ENCODE measurements around the gene SLC34A2.

GRCh38 chr4:25658777-25659176, 3.1 kb downstream of the SLC34A2 start:
- TF ChIP-seq, protein P1, sequence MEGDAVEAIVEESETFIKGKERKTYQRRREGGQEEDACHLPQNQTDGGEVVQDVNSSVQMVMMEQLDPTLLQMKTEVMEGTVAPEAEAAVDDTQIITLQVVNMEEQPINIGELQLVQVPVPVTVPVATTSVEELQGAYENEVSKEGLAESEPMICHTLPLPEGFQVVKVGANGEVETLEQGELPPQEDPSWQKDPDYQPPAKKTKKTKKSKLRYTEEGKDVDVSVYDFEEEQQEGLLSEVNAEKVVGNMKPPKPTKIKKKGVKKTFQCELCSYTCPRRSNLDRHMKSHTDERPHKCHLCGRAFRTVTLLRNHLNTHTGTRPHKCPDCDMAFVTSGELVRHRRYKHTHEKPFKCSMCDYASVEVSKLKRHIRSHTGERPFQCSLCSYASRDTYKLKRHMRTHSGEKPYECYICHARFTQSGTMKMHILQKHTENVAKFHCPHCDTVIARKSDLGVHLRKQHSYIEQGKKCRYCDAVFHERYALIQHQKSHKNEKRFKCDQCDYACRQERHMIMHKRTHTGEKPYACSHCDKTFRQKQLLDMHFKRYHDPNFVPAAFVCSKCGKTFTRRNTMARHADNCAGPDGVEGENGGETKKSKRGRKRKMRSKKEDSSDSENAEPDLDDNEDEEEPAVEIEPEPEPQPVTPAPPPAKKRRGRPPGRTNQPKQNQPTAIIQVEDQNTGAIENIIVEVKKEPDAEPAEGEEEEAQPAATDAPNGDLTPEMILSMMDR (IDR thresholded peaks at IDR 0.05; ENCODE audit: insufficient read depth, low read length, poor library complexity, severe bottlenecking) = no peak
- no peak for TF ChIP-seq EZH2phosphoT487 (conservative IDR thresholded peaks at IDR 0.05; ENCODE audit: low read length)
